Esophagus squamous epithelium (tissue), 4 donors: ENCODE measurements around the gene EMD.

Experiments used
- POLR2A ChIP-seq, 4 donors: fragments of 450-650 bp; IDR thresholded peaks; one replicate each; pipeline ENCODE4 v1.6.1; 2017; ENCODE audit warnings: antibody characterized with exemption in 4 of 4, mild to moderate bottlenecking in 4 of 4, moderate library complexity in 3 of 4
- TF ChIP-seq, protein P1 (sequence below), 6 experiments: fragments of 450-650 bp in 4 of 6; fragments of 200-600 bp in 2 of 6; sonication (generic) in 2 of 6; IDR thresholded peaks; one replicate each; pipeline ENCODE4 v1.5.1; 2016 to 2019; ENCODE audit warnings: antibody characterized with exemption in 6 of 6, mild to moderate bottlenecking in 4 of 6, moderate library complexity in 4 of 6

GRCh38 chrX:154333116-154333515, 46.0 kb upstream of the EMD start:
- no peak for TF ChIP-seq POLR2A (IDR thresholded peaks at IDR 0.05)
- TF ChIP-seq, protein P1, sequence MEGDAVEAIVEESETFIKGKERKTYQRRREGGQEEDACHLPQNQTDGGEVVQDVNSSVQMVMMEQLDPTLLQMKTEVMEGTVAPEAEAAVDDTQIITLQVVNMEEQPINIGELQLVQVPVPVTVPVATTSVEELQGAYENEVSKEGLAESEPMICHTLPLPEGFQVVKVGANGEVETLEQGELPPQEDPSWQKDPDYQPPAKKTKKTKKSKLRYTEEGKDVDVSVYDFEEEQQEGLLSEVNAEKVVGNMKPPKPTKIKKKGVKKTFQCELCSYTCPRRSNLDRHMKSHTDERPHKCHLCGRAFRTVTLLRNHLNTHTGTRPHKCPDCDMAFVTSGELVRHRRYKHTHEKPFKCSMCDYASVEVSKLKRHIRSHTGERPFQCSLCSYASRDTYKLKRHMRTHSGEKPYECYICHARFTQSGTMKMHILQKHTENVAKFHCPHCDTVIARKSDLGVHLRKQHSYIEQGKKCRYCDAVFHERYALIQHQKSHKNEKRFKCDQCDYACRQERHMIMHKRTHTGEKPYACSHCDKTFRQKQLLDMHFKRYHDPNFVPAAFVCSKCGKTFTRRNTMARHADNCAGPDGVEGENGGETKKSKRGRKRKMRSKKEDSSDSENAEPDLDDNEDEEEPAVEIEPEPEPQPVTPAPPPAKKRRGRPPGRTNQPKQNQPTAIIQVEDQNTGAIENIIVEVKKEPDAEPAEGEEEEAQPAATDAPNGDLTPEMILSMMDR (IDR thresholded peaks at IDR 0.05), result no peak
